Gastroesophageal sphincter (tissue), 4 donors: ENCODE data around the gene PRMT2. TPM values are rescaled to one million over a fixed set of nuclear protein-coding genes. Genes with fewer than 3 reads are reported as not detected.
A peak's percentile ranks its signal among the peaks of the same experiment; 100 is the strongest.

ENCODE experiments used
- ATAC-seq: fragments of 150-250 bp; one replicate; pipeline ENCODE4 v1.9.1; 2016; ENCODE audit warnings: mild to moderate bottlenecking, moderate library complexity
- H3K27ac ChIP-seq, 4 donors: fragments of 200-600 bp; sonication (generic) in 3 of 4; 1 replicate in 3 of 4; 2 replicates in 1 of 4; pipeline ENCODE4 v1.5.1; 2016 to 2019
- H3K27me3 ChIP-seq: fragments of 200-600 bp; sonication (generic); one replicate; pipeline ENCODE4 v1.5.1; 2019
- H3K36me3 ChIP-seq, 2 donors: fragments of 200-600 bp; sonication (generic); one replicate each; pipeline ENCODE4 v1.5.1; 2019; ENCODE audit warnings: control low read depth in 1 of 2
- H3K4me1 ChIP-seq, 3 donors: fragments of 200-600 bp; sonication (generic); 1 replicate in 2 of 3; 2 replicates in 1 of 3; pipeline ENCODE4 v1.5.1; 2016 to 2019; ENCODE audit warnings: control low read depth in 2 of 3
- H3K4me3 ChIP-seq, 2 donors: fragments of 200-600 bp; sonication (generic); one replicate each; pipeline ENCODE4 v1.5.1; 2019; ENCODE audit warnings: mild to moderate bottlenecking in 1 of 2, moderate library complexity in 1 of 2
- H3K9me3 ChIP-seq, 3 donors: fragments of 200-600 bp; sonication (generic); one replicate each; pipeline ENCODE4 v1.5.1; 2017 to 2019; ENCODE audit warnings: control low read depth in 2 of 3
- EP300 ChIP-seq: sonication (generic); formaldehyde crosslinking; IDR thresholded peaks from one replicate; pipeline ENCODE4 v1.6.1; 2017; ENCODE audit warnings: antibody characterized with exemption, mild to moderate bottlenecking
- POLR2A ChIP-seq, 2 donors: fragments of 450-650 bp; IDR thresholded peaks; one replicate each; pipeline ENCODE4 v1.6.1; 2017; ENCODE audit warnings: antibody characterized with exemption in 2 of 2, mild to moderate bottlenecking in 2 of 2, moderate library complexity in 1 of 2
- POLR2AphosphoS5 ChIP-seq: sonication (generic); formaldehyde crosslinking; IDR thresholded peaks from one replicate; pipeline ENCODE4 v1.6.1; 2017; ENCODE audit warnings: antibody characterized with exemption
- WGBS, 2 donors: methylation state at CpG; one replicate each; pipeline ENCODE4 v1.1.5; 2018; ENCODE audit warnings: low coverage in 1 of 2; 5-methylcytosine and 5-hydroxymethylcytosine counted together
- total RNA-seq, 4 donors: library from RNA; depleted of rRNA; stranded (reverse); fragments of >200 nt; gene quantifications; one replicate each; pipeline ENCODE4 v1.1.0, GENCODE V29; 2016
- TF ChIP-seq, protein P1 (sequence below), 4 experiments: fragments of 200-600 bp in 2 of 4; fragments of 450-650 bp in 2 of 4; sonication (generic) in 1 of 4; IDR thresholded peaks; one replicate each; pipeline ENCODE4 v1.5.1; 2017 to 2019; ENCODE audit warnings: antibody characterized with exemption in 4 of 4, mild to moderate bottlenecking in 2 of 4, moderate library complexity in 2 of 4

The PRMT2 gene
- total RNA-seq, 4 donors from 2014 or later, result 128 to 176 (median 174) TPM

DNA sequence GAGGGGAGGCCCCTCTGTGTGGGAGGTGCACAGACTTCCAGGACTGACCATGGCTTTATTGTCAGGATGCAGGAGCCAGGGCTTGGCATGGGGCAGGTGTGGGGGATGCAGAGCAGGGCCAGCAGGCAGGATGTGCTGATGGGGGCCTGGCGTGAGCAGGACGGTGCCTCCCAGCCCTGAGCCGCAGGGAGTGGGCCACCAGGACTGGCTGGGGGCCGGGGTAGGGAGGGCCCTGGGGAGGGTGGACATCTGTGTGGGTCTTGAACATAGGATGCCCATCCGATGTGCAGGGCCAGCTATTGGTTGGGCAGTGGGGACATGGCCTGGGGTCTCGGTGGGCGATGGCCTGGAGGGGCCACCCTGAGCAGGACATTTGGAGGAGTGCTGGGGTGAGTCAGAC is 15.6 kb downstream of the PRMT2 start:
- peaks cover 0 to 98% of the 10 kb centered on the region in 2 donors for H3K36me3 ChIP-seq
- H3K4me3 ChIP-seq, result no peak overlapping the region
- WGBS, 2 donors, result 90% methylated on average over 2 of the region's 7 CpGs; no CpG with 5 or more reads in 1 of the 2 donors
- no peak overlapping the region for H3K27ac ChIP-seq
- H3K27me3 ChIP-seq, result no peaks in the 10 kb centered on the region
- ATAC-seq, result no peak
- TF ChIP-seq, protein P1, sequence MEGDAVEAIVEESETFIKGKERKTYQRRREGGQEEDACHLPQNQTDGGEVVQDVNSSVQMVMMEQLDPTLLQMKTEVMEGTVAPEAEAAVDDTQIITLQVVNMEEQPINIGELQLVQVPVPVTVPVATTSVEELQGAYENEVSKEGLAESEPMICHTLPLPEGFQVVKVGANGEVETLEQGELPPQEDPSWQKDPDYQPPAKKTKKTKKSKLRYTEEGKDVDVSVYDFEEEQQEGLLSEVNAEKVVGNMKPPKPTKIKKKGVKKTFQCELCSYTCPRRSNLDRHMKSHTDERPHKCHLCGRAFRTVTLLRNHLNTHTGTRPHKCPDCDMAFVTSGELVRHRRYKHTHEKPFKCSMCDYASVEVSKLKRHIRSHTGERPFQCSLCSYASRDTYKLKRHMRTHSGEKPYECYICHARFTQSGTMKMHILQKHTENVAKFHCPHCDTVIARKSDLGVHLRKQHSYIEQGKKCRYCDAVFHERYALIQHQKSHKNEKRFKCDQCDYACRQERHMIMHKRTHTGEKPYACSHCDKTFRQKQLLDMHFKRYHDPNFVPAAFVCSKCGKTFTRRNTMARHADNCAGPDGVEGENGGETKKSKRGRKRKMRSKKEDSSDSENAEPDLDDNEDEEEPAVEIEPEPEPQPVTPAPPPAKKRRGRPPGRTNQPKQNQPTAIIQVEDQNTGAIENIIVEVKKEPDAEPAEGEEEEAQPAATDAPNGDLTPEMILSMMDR (IDR thresholded peaks at IDR 0.05), result no peak
- TF ChIP-seq POLR2A (IDR thresholded peaks at IDR 0.05) (no peak), EP300 (no peak), POLR2AphosphoS5 (no peak)
- no peaks in the 10 kb centered on the region for H3K4me1 ChIP-seq
- H3K9me3 ChIP-seq, result peaks cover 0 to 8% (median 0%) of the 10 kb centered on the region in 3 donors

DNA sequence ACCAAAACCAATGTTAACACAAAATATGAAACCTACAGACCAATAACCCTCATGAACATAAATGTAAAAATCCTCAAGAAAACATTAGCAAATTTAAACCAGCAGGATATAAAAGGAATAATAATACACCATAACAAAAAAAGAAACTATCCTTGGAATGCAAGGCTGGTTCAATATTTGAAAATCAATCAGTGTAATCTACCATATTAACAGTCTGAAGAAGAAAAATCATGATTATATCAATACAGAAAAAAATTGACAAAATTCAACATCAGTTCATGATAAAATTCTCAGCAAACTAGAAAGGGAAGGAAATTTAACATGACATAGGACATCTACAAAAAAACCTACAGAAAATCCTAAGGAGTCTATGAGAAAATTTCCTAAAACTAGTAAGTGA is 19.8 kb downstream of the PRMT2 start:
- TF ChIP-seq EP300 (no peak), POLR2AphosphoS5 (no peak), POLR2A (IDR thresholded peaks at IDR 0.05) (no peak)
- TF ChIP-seq, protein P1 (IDR thresholded peaks at IDR 0.05), result no peak
- Histone ChIP-seq H3K27ac (no peak overlapping the region), H3K27me3 (no peaks in the 10 kb centered on the region), H3K4me1 (no peaks in the 10 kb centered on the region), H3K4me3 (no peak overlapping the region), H3K36me3 (peaks cover 0 to 96% of the 10 kb centered on the region in 2 donors), H3K9me3 (peaks cover 0 to 8% (median 0%) of the 10 kb centered on the region in 3 donors)
- ATAC-seq, result no peak

- no peak for TF ChIP-seq EP300
- TF ChIP-seq, protein P1 (IDR thresholded peaks at IDR 0.05), result no peak
- TF ChIP-seq POLR2A (IDR thresholded peaks at IDR 0.05), result no peak
- TF ChIP-seq POLR2AphosphoS5, result no peak
- Histone ChIP-seq H3K4me1 (peaks cover 0 to 13% (median 0%) of the 10 kb centered on the region in 3 donors), H3K27me3 (no peaks in the 10 kb centered on the region), H3K9me3 (peaks cover 0 to 8% (median 0%) of the 10 kb centered on the region in 3 donors), H3K4me3 (no peak overlapping the region), H3K36me3 (peaks cover 0 to 87% of the 10 kb centered on the region in 2 donors), H3K27ac (no peak overlapping the region)
- WGBS, 2 donors, result 100% methylated on average over 1 of the region's 1 CpG; no CpG with 5 or more reads in 1 of the 2 donors
- ATAC-seq, result no peak
Observed at GRCh38 chr21:46656820-46657219, 21.3 kb downstream of the PRMT2 start.

GRCh38 chr21:46660505-46660904 is 25.0 kb downstream of the PRMT2 start:
- ATAC-seq, result no peak
- Histone ChIP-seq H3K36me3 (peaks cover 0 to 79% of the 10 kb centered on the region in 2 donors), H3K9me3 (no peaks in the 10 kb centered on the region), H3K27ac (no peak overlapping the region), H3K4me3 (no peak overlapping the region), H3K27me3 (no peaks in the 10 kb centered on the region), H3K4me1 (peaks cover 0 to 20% (median 0%) of the 10 kb centered on the region in 3 donors)
- WGBS, 2 donors, result 58 to 80% methylated on average over 2 to 6 of the region's 8 CpGs
- TF ChIP-seq POLR2A (IDR thresholded peaks at IDR 0.05) (no peak), EP300 (no peak), POLR2AphosphoS5 (no peak)
- TF ChIP-seq, protein P1 (IDR thresholded peaks at IDR 0.05), result no peak

DNA sequence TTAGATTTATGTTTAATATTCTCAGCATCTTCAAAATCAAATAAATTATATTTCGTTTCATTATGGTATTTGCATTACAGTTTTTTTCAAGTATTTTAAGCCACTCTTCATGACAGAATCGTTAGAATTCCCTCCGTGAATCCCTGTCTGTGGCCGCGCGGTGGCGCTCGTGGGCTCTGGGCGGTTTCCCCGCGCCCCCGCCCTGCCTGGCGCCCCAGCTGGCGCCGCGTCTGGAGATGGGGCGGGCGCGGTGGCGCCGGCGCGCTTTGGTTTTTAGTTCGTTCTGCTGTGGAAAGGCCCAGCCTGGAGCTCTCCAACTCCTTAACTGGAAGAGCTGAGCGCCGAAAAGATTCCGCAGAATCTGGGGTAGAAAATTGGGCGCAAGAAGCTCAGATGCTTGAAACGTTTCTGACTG is 25.7 kb downstream of the PRMT2 start:
- ATAC-seq, result peak; percentile 94
- H3K27ac ChIP-seq, result peak overlapping the region; percentile 17 to 87 (median 83)
- peaks cover 0 to 76% of the 10 kb centered on the region in 2 donors for H3K36me3 ChIP-seq
- H3K9me3 ChIP-seq, result no peaks in the 10 kb centered on the region
- peaks cover 0 to 20% (median 0%) of the 10 kb centered on the region in 3 donors for H3K4me1 ChIP-seq
- peak overlapping the region; percentile 37 to 51 for H3K4me3 ChIP-seq
- peaks cover under 1% of the 10 kb centered on the region for H3K27me3 ChIP-seq
- TF ChIP-seq POLR2AphosphoS5, result peak; percentile 6
- TF ChIP-seq, protein P1 (IDR thresholded peaks at IDR 0.05), result peak in 3 of 4 experiments; percentile 74 to 86 (median 77)
- no peak for TF ChIP-seq POLR2A (IDR thresholded peaks at IDR 0.05)
- WGBS, 2 donors, result 0 to 3% methylated on average over 1 to 12 of the region's 29 CpGs
